RWPE2 (cell line): ENCODE measurements around the gene ERP44.

Source experiments
- ATAC-seq: fragments of 200-7000 bp; cut with Tn5 transposase; 3 replicates; pipeline ENCODE4 v1.9.1; 2021; ENCODE audit warnings: low read depth
- DNase-seq: peaks from one replicate; pipeline ENCODE4 v3.0.0-alpha.2; 2020; ENCODE audit warnings: low spot score
- H3K27ac ChIP-seq: fragments of 450-650 bp; 2 replicates; pipeline ENCODE4 v1.5.1; 2017; ENCODE audit warnings: mild to moderate bottlenecking; ENCODE audit not compliant: poor library complexity, severe bottlenecking
- H3K27me3 ChIP-seq: fragments of 250-450 bp; sonication (Bioruptor Pico); 2 replicates; pipeline ENCODE4 v1.5.1; 2021; ENCODE audit warnings: mild to moderate bottlenecking, moderate library complexity; ENCODE audit not compliant: insufficient read depth, poor library complexity, severe bottlenecking
- H3K36me3 ChIP-seq: fragments of 250-450 bp; sonication (Bioruptor Pico); 2 replicates; pipeline ENCODE4 v1.5.1; 2020; ENCODE audit warnings: low read depth, mild to moderate bottlenecking, moderate library complexity
- H3K4me1 ChIP-seq: fragments of 250-450 bp; sonication (Bioruptor Pico); 2 replicates; pipeline ENCODE4 v1.5.1; 2021; ENCODE audit warnings: mild to moderate bottlenecking, moderate library complexity; ENCODE audit not compliant: insufficient read depth, poor library complexity, severe bottlenecking
- H3K4me3 ChIP-seq: fragments of 250-450 bp; sonication (Bioruptor Pico); 2 replicates; pipeline ENCODE4 v1.5.1; 2021; ENCODE audit warnings: mild to moderate bottlenecking, moderate library complexity; ENCODE audit not compliant: severe bottlenecking
- H3K9me3 ChIP-seq: fragments of 250-450 bp; sonication (Bioruptor Pico); 2 replicates; pipeline ENCODE4 v1.5.1; 2021; ENCODE audit warnings: mild to moderate bottlenecking, moderate library complexity; ENCODE audit not compliant: severe bottlenecking
- TF ChIP-seq, protein P1 (sequence below): fragments of 450-650 bp; IDR thresholded peaks from one replicate; pipeline ENCODE4 v1.5.1; 2017; ENCODE audit warnings: mild to moderate bottlenecking, moderate library complexity; ENCODE audit not compliant: poor library complexity, severe bottlenecking

The ERP44 gene

DNA sequence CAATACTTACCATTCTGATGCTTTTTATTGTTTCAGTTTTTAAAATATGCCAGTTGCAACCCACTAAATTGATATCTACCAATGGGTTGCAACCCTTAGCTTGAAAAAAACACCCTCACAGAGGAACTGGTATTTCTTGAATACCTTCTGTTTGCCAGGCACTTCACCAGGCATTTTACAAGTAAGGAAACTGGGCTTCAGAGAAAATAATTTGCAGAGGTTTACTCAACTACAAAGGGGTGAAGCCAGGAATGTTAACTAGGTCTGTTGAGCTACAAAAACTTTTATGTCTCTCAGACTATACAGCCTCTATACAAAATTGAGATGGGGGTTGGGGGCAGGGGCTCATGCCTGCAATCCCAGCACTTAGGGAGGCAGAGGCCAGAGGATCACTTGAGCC lies 127.4 kb downstream of the ERP44 start:
- Histone ChIP-seq H3K27ac (no peak overlapping the region), H3K36me3 (peaks cover 14% of the 10 kb centered on the region), H3K9me3 (peaks cover 2% of the 10 kb centered on the region), H3K4me3 (no peak overlapping the region), H3K27me3 (no peaks in the 10 kb centered on the region), H3K4me1 (no peaks in the 10 kb centered on the region)
- ATAC-seq, result no peak
- no peak for DNase-seq
- TF ChIP-seq, protein P1, sequence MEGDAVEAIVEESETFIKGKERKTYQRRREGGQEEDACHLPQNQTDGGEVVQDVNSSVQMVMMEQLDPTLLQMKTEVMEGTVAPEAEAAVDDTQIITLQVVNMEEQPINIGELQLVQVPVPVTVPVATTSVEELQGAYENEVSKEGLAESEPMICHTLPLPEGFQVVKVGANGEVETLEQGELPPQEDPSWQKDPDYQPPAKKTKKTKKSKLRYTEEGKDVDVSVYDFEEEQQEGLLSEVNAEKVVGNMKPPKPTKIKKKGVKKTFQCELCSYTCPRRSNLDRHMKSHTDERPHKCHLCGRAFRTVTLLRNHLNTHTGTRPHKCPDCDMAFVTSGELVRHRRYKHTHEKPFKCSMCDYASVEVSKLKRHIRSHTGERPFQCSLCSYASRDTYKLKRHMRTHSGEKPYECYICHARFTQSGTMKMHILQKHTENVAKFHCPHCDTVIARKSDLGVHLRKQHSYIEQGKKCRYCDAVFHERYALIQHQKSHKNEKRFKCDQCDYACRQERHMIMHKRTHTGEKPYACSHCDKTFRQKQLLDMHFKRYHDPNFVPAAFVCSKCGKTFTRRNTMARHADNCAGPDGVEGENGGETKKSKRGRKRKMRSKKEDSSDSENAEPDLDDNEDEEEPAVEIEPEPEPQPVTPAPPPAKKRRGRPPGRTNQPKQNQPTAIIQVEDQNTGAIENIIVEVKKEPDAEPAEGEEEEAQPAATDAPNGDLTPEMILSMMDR, result no peak

- no peak for ATAC-seq
- Histone ChIP-seq H3K9me3 (peaks cover 2% of the 10 kb centered on the region), H3K27ac (no peak overlapping the region), H3K27me3 (no peaks in the 10 kb centered on the region), H3K36me3 (peaks cover 14% of the 10 kb centered on the region), H3K4me1 (no peaks in the 10 kb centered on the region), H3K4me3 (no peak overlapping the region)
- TF ChIP-seq, protein P1, result no peak
- no peak for DNase-seq
Measured at GRCh38 chr9:99970481-99970880, 128.3 kb downstream of the ERP44 start.

GRCh38 chr9:99967457-99967856 lies 131.3 kb downstream of the ERP44 start:
- TF ChIP-seq, protein P1, result no peak

GRCh38 chr9:99966716-99967115 lies 132.1 kb downstream of the ERP44 start:
- ATAC-seq, result peak; percentile 99
- TF ChIP-seq, protein P1, result no peak
- Histone ChIP-seq H3K36me3 (peaks cover 21% of the 10 kb centered on the region), H3K27ac (no peak overlapping the region), H3K9me3 (no peaks in the 10 kb centered on the region), H3K27me3 (no peaks in the 10 kb centered on the region), H3K4me3 (no peak overlapping the region), H3K4me1 (no peaks in the 10 kb centered on the region)
- DNase-seq, result no peak

More at GRCh38 chr9:99967457-99967856, 131.3 kb downstream of the ERP44 start:
- DNase-seq (no peak), ATAC-seq (no peak)
- Histone ChIP-seq H3K4me3 (no peak overlapping the region), H3K9me3 (no peaks in the 10 kb centered on the region), H3K27me3 (no peaks in the 10 kb centered on the region), H3K4me1 (no peaks in the 10 kb centered on the region), H3K27ac (no peak overlapping the region), H3K36me3 (peaks cover 14% of the 10 kb centered on the region)

- no peaks in the 10 kb centered on the region for H3K27me3 ChIP-seq
- no peak overlapping the region for H3K27ac ChIP-seq
- no peaks in the 10 kb centered on the region for H3K9me3 ChIP-seq
- no peaks in the 10 kb centered on the region for H3K4me1 ChIP-seq
- H3K36me3 ChIP-seq, result peaks cover 22% of the 10 kb centered on the region
- ATAC-seq (no peak), DNase-seq (no peak)
- H3K4me3 ChIP-seq, result no peak overlapping the region
- TF ChIP-seq, protein P1, result no peak
Measured at GRCh38 chr9:99966001-99966400, 132.8 kb downstream of the ERP44 start.
